Liver (tissue), 3 donors: ENCODE results near the gene TMEM128.

Experiments
- CTCF ChIP-seq: fragments of 150-350 bp; IDR thresholded peaks from 2 replicates; pipeline ENCODE4 v1.5.1; 2017; ENCODE audit warnings: improper control_type of control experiment, low read depth, low read length; ENCODE audit not compliant: missing input control
- EGR1 ChIP-seq, 2 donors: IDR thresholded peaks; 2 replicates each; pipeline ENCODE4 v1.6.1; 2016 to 2018; ENCODE audit warnings: antibody characterized with exemption in 2 of 2, low read depth in 2 of 2
- GABPA ChIP-seq, 2 donors: IDR thresholded peaks in 1 of 2; conservative IDR thresholded peaks in 1 of 2; 2 replicates each; pipeline ENCODE4 v1.6.1; 2016; ENCODE audit warnings: antibody characterized with exemption in 2 of 2, mild to moderate bottlenecking in 1 of 2, moderate library complexity in 1 of 2
- HNF4A ChIP-seq, 2 donors: conservative IDR thresholded peaks; 2 replicates each; pipeline ENCODE4 v1.6.1; 2016; ENCODE audit warnings: antibody characterized with exemption in 2 of 2, mild to moderate bottlenecking in 2 of 2
- HNF4G ChIP-seq: IDR thresholded peaks from 2 replicates; pipeline ENCODE4 v1.6.1; 2016; ENCODE audit warnings: antibody characterized with exemption
- JUND ChIP-seq, 2 donors: IDR thresholded peaks; 2 replicates each; pipeline ENCODE4 v1.6.1; 2016; ENCODE audit warnings: antibody characterized with exemption in 2 of 2
- MAX ChIP-seq: IDR thresholded peaks from 2 replicates; pipeline ENCODE4 v1.6.1; 2016; ENCODE audit warnings: antibody characterized with exemption
- RAD21 ChIP-seq, 2 donors: IDR thresholded peaks; 2 replicates each; pipeline ENCODE4 v1.6.1; 2016; ENCODE audit warnings: antibody characterized with exemption in 2 of 2, mild to moderate bottlenecking in 2 of 2
- REST ChIP-seq: IDR thresholded peaks from 2 replicates; pipeline ENCODE4 v1.6.1; 2016; ENCODE audit warnings: antibody characterized with exemption, mild to moderate bottlenecking
- RXRA ChIP-seq, 2 donors: IDR thresholded peaks; 2 replicates each; pipeline ENCODE4 v1.6.1; 2017 to 2018; ENCODE audit warnings: antibody characterized with exemption in 2 of 2, mild to moderate bottlenecking in 1 of 2
- SP1 ChIP-seq: IDR thresholded peaks from 2 replicates; pipeline ENCODE4 v1.6.1; 2018; ENCODE audit warnings: antibody characterized with exemption, mild to moderate bottlenecking
- YY1 ChIP-seq: IDR thresholded peaks from 2 replicates; pipeline ENCODE4 v1.6.1; 2016; ENCODE audit warnings: antibody characterized with exemption, mild to moderate bottlenecking
- ZBTB33 ChIP-seq: IDR thresholded peaks from 2 replicates; pipeline ENCODE4 v1.6.1; 2016; ENCODE audit warnings: antibody characterized with exemption
- donor health status: healthy.
- donor health status: healthy.

GRCh38 chr4:4289055-4289454 is 41.0 kb upstream of the TMEM128 start:
- TF ChIP-seq CTCF (no peak), ZBTB33 (no peak), EGR1 (IDR thresholded peaks at IDR 0.05; ENCODE audit: low read depth in 2 of 2) (no peak), RXRA (IDR thresholded peaks at IDR 0.05) (no peak), HNF4A (conservative IDR thresholded peaks at IDR 0.05) (no peak), HNF4G (no peak), YY1 (no peak), RAD21 (IDR thresholded peaks at IDR 0.05) (no peak), JUND (IDR thresholded peaks at IDR 0.05) (no peak), REST (no peak), MAX (no peak), GABPA (IDR thresholded peaks at IDR 0.05 in 1 of 2, conservative IDR thresholded peaks at IDR 0.05 in 1 of 2) (no peak), SP1 (no peak)
